Ishikawa (cell line): Measurements from ENCODE around the gene LEO1.

Experiments used
- CEBPB ChIP-seq: IDR thresholded peaks from 2 replicates; pipeline ENCODE4 v1.6.1; 2012
- CREB1 ChIP-seq: IDR thresholded peaks from 2 replicates; pipeline ENCODE4 v1.6.1; 2012; ENCODE audit warnings: low read depth
- EGR1 ChIP-seq: IDR thresholded peaks from 2 replicates; pipeline ENCODE4 v1.6.1; 2012
- EP300 ChIP-seq: IDR thresholded peaks from 2 replicates; pipeline ENCODE4 v1.6.1; 2012; ENCODE audit warnings: borderline replicate concordance
- FOXM1 ChIP-seq: IDR thresholded peaks from 2 replicates; pipeline ENCODE4 v1.6.1; 2012; ENCODE audit warnings: low read depth, borderline replicate concordance
- MAX ChIP-seq: IDR thresholded peaks from 2 replicates; pipeline ENCODE4 v1.6.1; 2012
- NFIC ChIP-seq: IDR thresholded peaks from 2 replicates; pipeline ENCODE4 v1.6.1; 2012
- RAD21 ChIP-seq: IDR thresholded peaks from 2 replicates; pipeline ENCODE4 v1.6.1; 2012; ENCODE audit warnings: low read depth
- REST ChIP-seq: IDR thresholded peaks from 2 replicates; pipeline ENCODE4 v1.6.1; 2012; ENCODE audit warnings: low read depth, mild to moderate bottlenecking
- TAF1 ChIP-seq: IDR thresholded peaks from 2 replicates; pipeline ENCODE4 v1.6.1; 2012; ENCODE audit warnings: low read depth, mild to moderate bottlenecking
- TCF12 ChIP-seq: IDR thresholded peaks from 2 replicates; pipeline ENCODE4 v1.6.1; 2012; ENCODE audit warnings: low read depth
- TEAD4 ChIP-seq: IDR thresholded peaks from 2 replicates; pipeline ENCODE4 v1.6.1; 2012
- USF1 ChIP-seq: IDR thresholded peaks from 2 replicates; pipeline ENCODE4 v1.6.1; 2012
- YY1 ChIP-seq: IDR thresholded peaks from 2 replicates; pipeline ENCODE4 v1.6.1; 2012; ENCODE audit warnings: low read depth
- ZBTB7A ChIP-seq: IDR thresholded peaks from 2 replicates; pipeline ENCODE4 v1.6.1; 2012; ENCODE audit warnings: low read depth

LEO1 gene

GRCh38 chr15:51932161-51932560, 39.4 kb downstream of the LEO1 start:
- TF ChIP-seq CEBPB = no peak
- no peak for TF ChIP-seq TAF1
- no peak for TF ChIP-seq EP300
- no peak for TF ChIP-seq ZBTB7A
- no peak for TF ChIP-seq FOXM1
- no peak for TF ChIP-seq YY1
- TF ChIP-seq REST = no peak
- no peak for TF ChIP-seq MAX
- TF ChIP-seq EGR1 = no peak
- TF ChIP-seq NFIC = no peak
- no peak for TF ChIP-seq USF1

GRCh38 chr15:51931638-51932037, 39.9 kb downstream of the LEO1 start:
- TF ChIP-seq YY1 (no peak), MAX (no peak), CEBPB (no peak), REST (no peak), CREB1 (no peak), TEAD4 (no peak), RAD21 (no peak), NFIC (no peak), TAF1 (no peak)

- TF ChIP-seq TAF1 (no peak), REST (no peak), NFIC (no peak), EP300 (no peak), MAX (no peak), FOXM1 (no peak), YY1 (no peak), CREB1 (no peak), ZBTB7A (no peak), TCF12 (no peak), TEAD4 (no peak)
Measured at GRCh38 chr15:51931016-51931415, 40.6 kb downstream of the LEO1 start.

GRCh38 chr15:51926809-51927208, 44.8 kb downstream of the LEO1 start:
- TF ChIP-seq TCF12 = no peak
- no peak for TF ChIP-seq TEAD4
- TF ChIP-seq RAD21 = no peak
- no peak for TF ChIP-seq CEBPB
- no peak for TF ChIP-seq TAF1
- TF ChIP-seq EGR1 = no peak
- no peak for TF ChIP-seq NFIC
- TF ChIP-seq ZBTB7A = no peak
- no peak for TF ChIP-seq FOXM1
- TF ChIP-seq REST = no peak
- no peak for TF ChIP-seq MAX
- TF ChIP-seq USF1 = no peak
- no peak for TF ChIP-seq YY1
- no peak for TF ChIP-seq EP300
- no peak for TF ChIP-seq CREB1
